PC-9 (cell line): ENCODE data around the gene ERC2.

Source experiments
- CTCF ChIP-seq: fragments of 200-600 bp; sonication (generic); conservative IDR thresholded peaks from 2 replicates; pipeline ENCODE4 v1.6.1; 2017; ENCODE audit warnings: mixed run types, antibody characterized with exemption, mild to moderate bottlenecking, moderate library complexity
- EZH2 ChIP-seq: fragments of 200-600 bp; sonication (generic); IDR thresholded peaks from 2 replicates; pipeline ENCODE4 v1.8.0; 2017; ENCODE audit warnings: antibody characterized with exemption, low read depth

GRCh38 chr3:55525436-55525835, 942.8 kb downstream of the ERC2 start:
- no peak for TF ChIP-seq CTCF
- TF ChIP-seq EZH2: no peak
